Upper lobe of left lung (tissue), 6 donors: Measurements from ENCODE around the gene SYNRG. TPM values are rescaled to one million over a fixed set of nuclear protein-coding genes. Genes with fewer than 3 reads are reported as not detected.

Experiments used
- ATAC-seq, 2 donors: fragments of 200-7000 bp; cut with Tn5 transposase; one replicate each; pipeline ENCODE4 v1.9.1; 2022; ENCODE audit warnings: mild to moderate bottlenecking in 2 of 2, moderate library complexity in 2 of 2; ENCODE audit not compliant: low FRiP score in 2 of 2
- DNase-seq, 2 donors: peaks; one replicate each; pipeline ENCODE4 v3.0.0-alpha.2; 2019 to 2020
- H3K27ac ChIP-seq, 4 donors: fragments of 200-600 bp; sonication (generic); one replicate each; pipeline ENCODE4 v1.5.1; 2016 to 2019
- H3K27me3 ChIP-seq, 4 donors: fragments of 200-600 bp; sonication (generic); one replicate each; pipeline ENCODE4 v1.5.1; 2017 to 2019
- H3K36me3 ChIP-seq, 4 donors: fragments of 200-600 bp; sonication (generic); one replicate each; pipeline ENCODE4 v1.5.1; 2016 to 2019
- H3K4me1 ChIP-seq, 4 donors: fragments of 200-600 bp; sonication (generic); one replicate each; pipeline ENCODE4 v1.5.1; 2018 to 2019
- H3K4me3 ChIP-seq, 4 donors: fragments of 200-600 bp; sonication (generic); one replicate each; pipeline ENCODE4 v1.5.1; 2017 to 2019; ENCODE audit warnings: mild to moderate bottlenecking in 2 of 4, moderate library complexity in 1 of 4
- H3K9me3 ChIP-seq, 4 donors: fragments of 200-600 bp; sonication (generic); one replicate each; pipeline ENCODE4 v1.5.1; 2018 to 2019
- EP300 ChIP-seq, 4 donors: sonication (generic); formaldehyde crosslinking; IDR thresholded peaks; one replicate each; pipeline ENCODE4 v1.5.1; 2017; ENCODE audit warnings: antibody characterized with exemption in 4 of 4, control low read depth in 2 of 4
- POLR2A ChIP-seq, 4 donors: fragments of 450-650 bp; IDR thresholded peaks; one replicate each; pipeline ENCODE4 v1.5.1; 2016 to 2017; ENCODE audit warnings: antibody characterized with exemption in 4 of 4, mild to moderate bottlenecking in 2 of 4
- POLR2AphosphoS5 ChIP-seq, 2 donors: sonication (generic); formaldehyde crosslinking; IDR thresholded peaks; one replicate each; pipeline ENCODE4 v1.5.1; 2017; ENCODE audit warnings: antibody characterized with exemption in 2 of 2
- WGBS, 2 donors: methylation state at CpG; one replicate each; pipeline ENCODE4 v1.1.5; 2017 to 2018; 5-methylcytosine and 5-hydroxymethylcytosine counted together
- small RNA-seq, 4 donors: library from RNA; depleted of rRNA; stranded (forward); fragments of <200 nt; gene quantifications; one replicate each; pipeline ENCODE3, GENCODE V24; 2016
- total RNA-seq, 6 donors: library from RNA; depleted of rRNA in 4 of 6; stranded (reverse); fragments of >200 nt in 4 of 6; gene quantifications; one replicate each; pipeline versions ENCODE4 v1.1.0 to v1.2.1, GENCODE V29; 2016 to 2021
- TF ChIP-seq, protein P1 (sequence below), 6 experiments: fragments of 450-650 bp in 4 of 6; fragments of 200-600 bp in 2 of 6; sonication (generic) in 2 of 6; IDR thresholded peaks; one replicate each; pipeline ENCODE4 v1.5.1; 2016 to 2019; ENCODE audit warnings: antibody characterized with exemption in 6 of 6
- donor health status: DM: no; HTN: no; CAD: no; lungs with moderate emphysema.
- donor health status: DM: no; HTN: yes; CAD: no; lungs with severe emphysema.

The SYNRG gene
- total RNA-seq, 6 donors from 2014 or later, result 25.2 to 58.7 (median 43.8) TPM

DNA sequence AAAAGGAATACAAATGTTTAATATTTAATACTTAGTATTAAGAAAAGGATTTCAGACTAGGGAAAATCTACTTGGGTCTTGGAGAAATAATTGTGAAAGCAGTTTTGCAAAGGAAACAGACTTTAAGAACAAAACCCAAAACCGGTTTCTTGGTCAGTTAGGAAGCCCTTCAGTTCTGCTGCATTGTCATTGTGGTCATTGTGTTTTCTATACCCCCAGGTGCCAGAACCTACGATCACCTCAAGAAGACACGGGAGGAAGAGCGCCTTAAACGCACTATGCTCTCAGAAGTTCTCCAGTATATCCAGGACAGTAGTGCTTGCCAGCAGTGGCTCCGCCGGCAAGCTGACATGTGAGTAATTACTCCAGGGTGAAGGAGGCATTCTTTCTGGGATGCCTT lies 139.0 kb downstream of the SYNRG start:
- Histone ChIP-seq H3K4me3 (no peak overlapping the region), H3K9me3 (no peaks in the 10 kb centered on the region), H3K27ac (no peak overlapping the region), H3K27me3 (no peaks in the 10 kb centered on the region), H3K36me3 (peaks cover 18 to 100% (median 56%) of the 10 kb centered on the region in 4 donors), H3K4me1 (no peaks in the 10 kb centered on the region)
- ATAC-seq, result no peak
- DNase-seq, result no peak
- TF ChIP-seq EP300 (IDR thresholded peaks at IDR 0.05) (no peak), POLR2A (IDR thresholded peaks at IDR 0.05) (no peak), POLR2AphosphoS5 (IDR thresholded peaks at IDR 0.05) (no peak)
- TF ChIP-seq, protein P1, sequence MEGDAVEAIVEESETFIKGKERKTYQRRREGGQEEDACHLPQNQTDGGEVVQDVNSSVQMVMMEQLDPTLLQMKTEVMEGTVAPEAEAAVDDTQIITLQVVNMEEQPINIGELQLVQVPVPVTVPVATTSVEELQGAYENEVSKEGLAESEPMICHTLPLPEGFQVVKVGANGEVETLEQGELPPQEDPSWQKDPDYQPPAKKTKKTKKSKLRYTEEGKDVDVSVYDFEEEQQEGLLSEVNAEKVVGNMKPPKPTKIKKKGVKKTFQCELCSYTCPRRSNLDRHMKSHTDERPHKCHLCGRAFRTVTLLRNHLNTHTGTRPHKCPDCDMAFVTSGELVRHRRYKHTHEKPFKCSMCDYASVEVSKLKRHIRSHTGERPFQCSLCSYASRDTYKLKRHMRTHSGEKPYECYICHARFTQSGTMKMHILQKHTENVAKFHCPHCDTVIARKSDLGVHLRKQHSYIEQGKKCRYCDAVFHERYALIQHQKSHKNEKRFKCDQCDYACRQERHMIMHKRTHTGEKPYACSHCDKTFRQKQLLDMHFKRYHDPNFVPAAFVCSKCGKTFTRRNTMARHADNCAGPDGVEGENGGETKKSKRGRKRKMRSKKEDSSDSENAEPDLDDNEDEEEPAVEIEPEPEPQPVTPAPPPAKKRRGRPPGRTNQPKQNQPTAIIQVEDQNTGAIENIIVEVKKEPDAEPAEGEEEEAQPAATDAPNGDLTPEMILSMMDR (IDR thresholded peaks at IDR 0.05), result no peak
- 74 to 77% methylated on average over 7 of the region's 7 CpGs for WGBS, 2 donors

DNA sequence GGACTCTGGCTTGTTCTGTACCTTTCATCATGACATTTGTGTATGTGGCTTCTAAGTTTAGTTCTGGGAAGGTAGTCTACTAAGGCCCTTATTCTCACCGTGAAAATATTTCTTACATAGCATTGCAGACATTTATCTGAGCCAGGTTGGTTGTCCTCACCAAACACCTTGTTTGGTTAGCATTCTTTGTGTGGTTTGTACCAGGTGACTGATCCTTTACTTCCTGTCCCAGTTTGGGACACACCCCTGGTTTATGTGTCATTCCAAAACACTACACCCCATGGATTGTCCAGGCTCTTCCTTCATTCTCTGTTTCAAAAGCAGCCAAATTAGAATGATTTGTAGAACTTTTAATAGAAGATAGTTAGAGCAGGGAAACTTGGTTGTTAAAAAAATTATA lies 142.7 kb downstream of the SYNRG start:
- H3K9me3 ChIP-seq, result no peaks in the 10 kb centered on the region
- no peak overlapping the region for H3K27ac ChIP-seq
- DNase-seq (no peak), ATAC-seq (no peak)
- H3K4me1 ChIP-seq, result no peaks in the 10 kb centered on the region
- peaks cover 9 to 91% (median 39%) of the 10 kb centered on the region in 4 donors for H3K36me3 ChIP-seq
- H3K4me3 ChIP-seq, result no peak overlapping the region
- TF ChIP-seq, protein P1 (IDR thresholded peaks at IDR 0.05), result no peak
- TF ChIP-seq POLR2AphosphoS5 (IDR thresholded peaks at IDR 0.05) (no peak), EP300 (IDR thresholded peaks at IDR 0.05) (no peak), POLR2A (IDR thresholded peaks at IDR 0.05) (no peak)
- 94 to 95% methylated on average over 1 of the region's 1 CpG for WGBS, 2 donors
- no peaks in the 10 kb centered on the region for H3K27me3 ChIP-seq

DNA sequence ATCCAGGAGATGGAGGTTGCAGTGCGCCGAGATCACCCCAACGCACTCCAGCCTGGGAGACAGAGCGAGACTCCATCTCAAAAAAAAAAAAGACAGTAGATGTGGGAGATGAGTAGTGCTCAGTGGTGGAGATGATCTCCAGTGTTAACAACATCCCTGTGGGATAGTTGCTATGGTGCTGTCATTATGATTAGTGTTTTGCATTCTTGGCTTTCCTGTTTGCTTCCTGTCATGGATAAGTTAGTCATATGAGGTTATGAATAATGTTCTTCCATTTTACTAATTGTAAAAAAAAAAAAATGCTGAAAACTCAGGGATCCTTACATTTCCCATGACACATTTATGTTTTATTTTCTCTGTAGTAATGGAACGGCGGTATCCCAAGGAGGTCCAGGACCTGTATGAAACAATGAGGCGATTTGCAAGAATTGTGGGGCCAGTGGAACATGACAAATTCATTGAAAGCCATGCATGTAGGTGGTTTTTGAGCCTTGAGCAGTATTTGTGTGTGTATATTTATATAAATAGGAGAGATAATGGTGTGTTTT lies 144.1 kb downstream of the SYNRG start:
- H3K27ac ChIP-seq, result no peak overlapping the region
- peaks cover 9 to 88% (median 28%) of the 10 kb centered on the region in 4 donors for H3K36me3 ChIP-seq
- no peaks in the 10 kb centered on the region for H3K27me3 ChIP-seq
- WGBS, 2 donors, result 93 to 94% methylated on average over 7 of the region's 7 CpGs
- ATAC-seq (no peak), DNase-seq (no peak)
- H3K9me3 ChIP-seq, result no peaks in the 10 kb centered on the region
- no peaks in the 10 kb centered on the region for H3K4me1 ChIP-seq
- H3K4me3 ChIP-seq, result no peak overlapping the region
- TF ChIP-seq, protein P1 (IDR thresholded peaks at IDR 0.05), result no peak
- no peak for TF ChIP-seq POLR2AphosphoS5 (IDR thresholded peaks at IDR 0.05)
- no peak for TF ChIP-seq EP300 (IDR thresholded peaks at IDR 0.05)
- no peak for TF ChIP-seq POLR2A (IDR thresholded peaks at IDR 0.05)

Small RNA genes within 50 kb of the gene (small RNA-seq; reads per million reads assigned to genes)
- 0 reads per million in 4 donors for gene MIR378J

Other genes starting within 250 kb of the SYNRG start
- not detected for gene C17orf78, start 233.4 kb downstream of the SYNRG start, total RNA-seq
- gene ACACA, start 202.6 kb downstream of the SYNRG start, total RNA-seq, result 100 to 1,000 TPM in 3 of 6 donors, 10 to 100 TPM in 3; 55.7 to 129 (median 91.9) TPM
- gene TADA2A, start 202.5 kb downstream of the SYNRG start, total RNA-seq, result 10 to 100 TPM in 5 of 6 donors, 1 to 10 TPM in 1; 9.8 to 37.7 (median 22.7) TPM
- gene DUSP14, start 119.5 kb downstream of the SYNRG start, total RNA-seq, result 10 to 100 TPM in 3 of 6 donors, 1 to 10 TPM in 3; 4.2 to 40.0 (median 9.4) TPM
- gene DDX52, start 34.0 kb upstream of the SYNRG start, total RNA-seq, result 10 to 100 TPM in 5 of 6 donors, 1 to 10 TPM in 1; 9.0 to 24.9 (median 14.2) TPM
- 10 to 100 TPM; 14.4 to 31.4 (median 16.0) TPM for gene HNF1B, start 135.6 kb upstream of the SYNRG start, total RNA-seq